ENCODE results near the gene SAMMSON.

The SAMMSON gene

DNA sequence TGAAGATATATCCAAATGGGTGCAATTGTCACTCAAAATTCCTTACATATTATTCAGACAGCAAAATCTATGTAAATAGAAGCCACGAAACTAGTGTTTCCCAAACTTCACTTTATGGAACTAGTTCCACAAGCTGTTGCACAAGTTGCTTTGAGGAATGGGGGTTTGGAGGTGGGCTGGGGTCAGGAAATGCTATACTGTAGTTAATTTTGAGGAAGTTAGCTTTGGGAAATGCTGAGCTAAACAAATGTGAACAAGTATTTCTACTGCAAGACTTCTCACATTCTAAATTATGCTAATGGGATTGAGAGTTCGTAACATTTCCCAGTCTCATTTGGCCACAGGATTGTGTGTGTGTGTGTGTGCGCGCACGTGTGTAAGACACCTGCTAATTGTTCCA lies 28.7 kb upstream of the SAMMSON start:
- no peak overlapping the region for H3K4me3 ChIP-seq (ENCODE audit: low read depth, low read length)
- TF ChIP-seq, protein P1, sequence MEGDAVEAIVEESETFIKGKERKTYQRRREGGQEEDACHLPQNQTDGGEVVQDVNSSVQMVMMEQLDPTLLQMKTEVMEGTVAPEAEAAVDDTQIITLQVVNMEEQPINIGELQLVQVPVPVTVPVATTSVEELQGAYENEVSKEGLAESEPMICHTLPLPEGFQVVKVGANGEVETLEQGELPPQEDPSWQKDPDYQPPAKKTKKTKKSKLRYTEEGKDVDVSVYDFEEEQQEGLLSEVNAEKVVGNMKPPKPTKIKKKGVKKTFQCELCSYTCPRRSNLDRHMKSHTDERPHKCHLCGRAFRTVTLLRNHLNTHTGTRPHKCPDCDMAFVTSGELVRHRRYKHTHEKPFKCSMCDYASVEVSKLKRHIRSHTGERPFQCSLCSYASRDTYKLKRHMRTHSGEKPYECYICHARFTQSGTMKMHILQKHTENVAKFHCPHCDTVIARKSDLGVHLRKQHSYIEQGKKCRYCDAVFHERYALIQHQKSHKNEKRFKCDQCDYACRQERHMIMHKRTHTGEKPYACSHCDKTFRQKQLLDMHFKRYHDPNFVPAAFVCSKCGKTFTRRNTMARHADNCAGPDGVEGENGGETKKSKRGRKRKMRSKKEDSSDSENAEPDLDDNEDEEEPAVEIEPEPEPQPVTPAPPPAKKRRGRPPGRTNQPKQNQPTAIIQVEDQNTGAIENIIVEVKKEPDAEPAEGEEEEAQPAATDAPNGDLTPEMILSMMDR (conservative IDR thresholded peaks at IDR 0.05; ENCODE audit: low read depth, low read length): no peak
- DNase-seq (ENCODE audit: low read depth): no peak

DNA sequence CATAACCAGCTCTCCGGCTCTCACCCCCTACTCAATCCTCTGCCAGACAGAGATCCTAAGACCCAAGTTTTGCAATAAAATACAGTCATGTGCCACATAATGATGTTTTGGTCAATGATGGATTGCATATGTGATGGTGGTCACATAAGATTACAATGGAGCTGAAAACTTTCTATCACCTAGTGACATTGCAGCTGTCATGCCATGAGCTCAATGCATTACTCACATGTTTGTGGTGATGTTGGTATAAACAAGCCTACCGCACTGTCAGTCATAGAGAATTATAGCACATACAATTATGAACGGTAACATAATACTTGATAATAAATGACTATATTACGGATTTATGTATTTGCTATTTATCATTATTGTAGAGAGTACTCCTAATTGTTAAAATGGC lies 26.9 kb upstream of the SAMMSON start:
- no peak for DNase-seq (ENCODE audit: low read depth)
- TF ChIP-seq, protein P1 (conservative IDR thresholded peaks at IDR 0.05; ENCODE audit: low read depth, low read length): no peak
- H3K4me3 ChIP-seq (ENCODE audit: low read depth, low read length): no peak overlapping the region

DNA sequence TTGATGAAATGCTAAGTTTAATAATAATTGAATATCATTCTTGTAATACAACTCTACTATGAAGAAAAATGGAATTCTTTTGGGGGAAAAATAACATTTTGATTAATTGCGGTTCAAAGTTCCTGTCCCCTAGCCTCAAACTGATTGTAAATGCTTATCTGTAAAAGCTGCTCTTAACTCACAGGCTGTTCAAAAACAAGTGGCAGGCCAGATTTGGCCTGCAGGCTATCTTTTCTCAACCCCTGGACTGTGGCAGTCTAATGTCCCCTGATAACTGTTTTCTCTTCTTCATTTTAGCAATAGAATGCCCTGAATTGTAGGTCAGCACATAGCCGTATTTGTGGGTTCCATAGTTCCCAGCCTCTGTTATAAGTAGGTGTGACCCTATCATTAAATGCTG lies 23.5 kb upstream of the SAMMSON start:
- no peak overlapping the region for H3K4me3 ChIP-seq (ENCODE audit: low read depth, low read length)
- no peak for DNase-seq (ENCODE audit: low read depth)
- TF ChIP-seq, protein P1 (conservative IDR thresholded peaks at IDR 0.05; ENCODE audit: low read depth, low read length): no peak

DNA sequence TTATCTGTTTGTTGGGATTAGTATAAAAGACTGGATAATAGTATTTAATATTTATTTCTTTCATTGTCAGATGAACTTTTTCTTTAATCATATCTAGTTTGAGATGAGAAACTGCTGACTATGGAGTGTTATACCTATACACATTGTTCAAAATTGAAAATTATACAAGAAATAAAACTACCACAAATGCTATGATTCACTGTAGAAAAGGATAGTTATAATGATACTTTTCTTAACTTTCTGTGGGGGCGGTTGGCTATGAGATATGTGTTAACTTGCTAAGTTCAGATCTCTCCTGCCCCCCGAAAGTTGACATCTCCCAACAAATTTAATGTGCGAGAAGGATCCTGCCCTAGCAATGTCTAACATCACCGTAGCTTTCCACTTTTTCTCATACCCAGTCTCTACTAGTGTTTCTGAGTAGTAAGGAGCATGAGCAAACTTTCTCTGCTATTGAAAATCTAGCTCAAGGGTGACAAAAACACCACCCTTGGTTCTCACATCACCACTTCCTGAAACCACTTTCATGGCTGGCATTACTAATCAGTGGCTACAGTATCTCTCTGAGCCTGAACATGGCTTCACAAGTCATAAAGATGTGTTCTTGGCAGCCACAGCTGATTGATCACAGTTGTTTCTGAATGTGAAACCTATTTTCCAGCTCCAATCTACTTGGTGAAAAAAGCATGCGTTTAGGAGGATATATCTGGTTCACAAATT lies 15.8 kb upstream of the SAMMSON start:
- DNase-seq (ENCODE audit: low read depth): no peak
- H3K4me3 ChIP-seq (ENCODE audit: low read depth, low read length): no peak overlapping the region
- TF ChIP-seq, protein P1 (conservative IDR thresholded peaks at IDR 0.05; ENCODE audit: low read depth, low read length): no peak

DNA sequence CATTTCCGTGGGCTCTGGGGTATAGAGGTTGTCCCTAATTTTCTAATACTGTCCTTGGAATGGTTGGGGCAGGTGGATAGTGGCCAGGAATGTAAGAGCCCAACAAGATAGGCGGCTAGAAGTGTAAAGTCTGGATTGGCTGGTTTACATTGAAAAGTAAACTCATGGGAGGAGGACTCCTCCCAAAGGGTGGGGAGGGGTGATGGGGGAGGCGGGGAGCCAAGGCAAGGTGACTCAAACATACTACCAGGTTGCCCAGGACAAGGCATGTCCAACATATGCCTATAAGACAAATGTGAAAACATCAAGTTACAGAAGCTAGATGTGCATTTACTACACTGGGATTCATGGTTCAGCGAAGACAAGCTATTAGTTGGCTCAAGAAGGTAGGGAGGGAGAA lies 14.3 kb upstream of the SAMMSON start:
- DNase-seq (ENCODE audit: low read depth): no peak
- H3K4me3 ChIP-seq (ENCODE audit: low read depth, low read length): no peak overlapping the region
- TF ChIP-seq, protein P1 (conservative IDR thresholded peaks at IDR 0.05; ENCODE audit: low read depth, low read length): no peak

DNA sequence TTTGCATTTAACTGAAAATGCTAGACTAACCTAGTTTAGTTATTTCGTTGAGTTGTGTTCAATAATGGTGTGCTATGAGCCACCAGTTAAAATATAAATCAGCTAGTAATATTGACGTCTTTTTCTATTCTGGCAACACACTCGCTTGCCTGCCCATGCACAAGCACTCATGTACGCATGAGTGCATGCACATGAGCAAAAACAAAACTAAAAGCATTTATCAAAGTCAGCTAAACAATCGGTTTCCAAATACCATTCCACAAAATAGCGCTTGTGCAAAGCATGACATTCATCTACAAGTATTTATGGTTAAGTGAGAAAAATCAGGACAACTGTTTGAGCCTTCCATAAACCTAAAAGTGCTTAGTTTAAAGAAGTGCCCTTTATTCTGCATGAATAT lies 13.1 kb upstream of the SAMMSON start:
- TF ChIP-seq, protein P1 (conservative IDR thresholded peaks at IDR 0.05; ENCODE audit: low read depth, low read length): no peak
- DNase-seq (ENCODE audit: low read depth): no peak
- H3K4me3 ChIP-seq (ENCODE audit: low read depth, low read length): no peak overlapping the region

DNA sequence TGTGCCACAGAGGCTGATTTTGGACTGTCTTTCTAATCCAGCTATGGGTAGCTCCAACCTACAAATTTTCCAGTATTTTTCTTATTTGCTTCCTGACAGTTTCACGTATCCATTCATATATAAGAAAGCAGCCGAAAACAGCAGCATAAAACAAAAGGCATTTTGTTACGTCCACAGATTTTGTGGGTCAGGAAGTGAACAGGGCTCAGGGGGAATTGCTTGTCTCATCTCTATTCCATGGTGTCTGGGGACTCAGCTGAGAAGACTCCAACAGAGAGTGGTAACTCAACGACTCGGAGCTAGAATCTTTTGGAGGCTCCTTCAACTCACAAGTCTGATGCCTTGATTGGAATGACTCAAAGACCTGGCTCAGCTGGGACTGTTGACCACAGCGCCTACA lies 11.7 kb upstream of the SAMMSON start:
- TF ChIP-seq, protein P1 (conservative IDR thresholded peaks at IDR 0.05; ENCODE audit: low read depth, low read length): no peak
- H3K4me3 ChIP-seq (ENCODE audit: low read depth, low read length): no peak overlapping the region
- DNase-seq (ENCODE audit: low read depth): no peak

All from choroid plexus epithelial cell (primary cell).